Body of pancreas (tissue), 4 donors: ENCODE results near the gene KLHL17.

Experiments
- CTCF ChIP-seq, 7 experiments: fragments of 450-650 bp in 4 of 7; fragments of 200-600 bp in 3 of 7; sonication (generic) in 3 of 7; IDR thresholded peaks; one replicate each; pipeline ENCODE4 v1.5.1; 2016 to 2019; ENCODE audit warnings: antibody characterized with exemption in 7 of 7
- POLR2A ChIP-seq, 3 donors: fragments of 450-650 bp; IDR thresholded peaks; one replicate each; pipeline ENCODE4 v1.6.1; 2016; ENCODE audit warnings: antibody characterized with exemption in 3 of 3, mild to moderate bottlenecking in 2 of 3

GRCh38 chr1:984476-984814, 24.1 kb downstream of the KLHL17 start:
- TF ChIP-seq POLR2A (IDR thresholded peaks at IDR 0.05) (no peak), CTCF (IDR thresholded peaks at IDR 0.05) (peak in 2 of 7 experiments; percentile 7 to 33)
